GM23338 (cell line): ENCODE data around the gene HCST. TPM values are rescaled to one million over a fixed set of nuclear protein-coding genes. Genes with fewer than 3 reads are reported as not detected.

ENCODE experiments used
- ATAC-seq: fragments of 200-7000 bp; cut with Tn5 transposase; 3 replicates; pipeline ENCODE4 v1.9.1; 2020
- DNase-seq: peaks from one replicate; pipeline ENCODE4 v3.0.0-alpha.2; 2015; ENCODE audit warnings: low spot score
- H2AFZ ChIP-seq: fragments of 200-600 bp; sonication (generic); 2 replicates; pipeline ENCODE4 v1.8.0; 2016; ENCODE audit warnings: antibody characterized with exemption, mild to moderate bottlenecking, moderate library complexity
- H3F3A ChIP-seq: fragments of 200-600 bp; sonication (generic); replicated peaks from 2 replicates; pipeline ENCODE4 v1.8.0; 2017; ENCODE audit warnings: antibody characterized with exemption, mixed run types, low read depth
- H3K27ac ChIP-seq: fragments of 200-600 bp; sonication (generic); 2 replicates; pipeline ENCODE4 v1.6.1; 2016; ENCODE audit warnings: low read depth
- H3K27me3 ChIP-seq: fragments of 200-600 bp; sonication (generic); 2 replicates; pipeline ENCODE4 v1.8.0; 2016; ENCODE audit warnings: mild to moderate bottlenecking, mixed run types, moderate library complexity; ENCODE audit not compliant: insufficient read depth
- H3K36me3 ChIP-seq: fragments of 200-600 bp; sonication (generic); 2 replicates; pipeline ENCODE4 v1.8.0; 2016; ENCODE audit warnings: mild to moderate bottlenecking; ENCODE audit not compliant: insufficient read depth
- H3K4me1 ChIP-seq: fragments of 200-600 bp; sonication (generic); 2 replicates; pipeline ENCODE4 v1.8.0; 2016; ENCODE audit warnings: mild to moderate bottlenecking, moderate library complexity; ENCODE audit not compliant: insufficient read depth
- H3K4me2 ChIP-seq: fragments of 200-600 bp; sonication (generic); 2 replicates; pipeline ENCODE4 v1.7.1; 2017; ENCODE audit warnings: mixed run types
- H3K4me3 ChIP-seq: fragments of 200-600 bp; sonication (generic); 2 replicates; pipeline ENCODE4 v1.6.1; 2016; ENCODE audit warnings: mixed run types
- H3K79me2 ChIP-seq: fragments of 200-600 bp; sonication (generic); replicated peaks from 2 replicates; pipeline ENCODE4 v1.8.0; 2017; ENCODE audit warnings: mild to moderate bottlenecking; ENCODE audit not compliant: insufficient read depth
- H3K9me2 ChIP-seq: fragments of 200-600 bp; sonication (generic); 2 replicates; pipeline ENCODE4 v1.8.0; 2017; ENCODE audit not compliant: insufficient read depth
- H4K20me1 ChIP-seq: fragments of 200-600 bp; sonication (generic); replicated peaks from 2 replicates; pipeline ENCODE4 v1.8.0; 2017; ENCODE audit warnings: mild to moderate bottlenecking; ENCODE audit not compliant: insufficient read depth
- H3K27ac Mint-ChIP-seq: 2 replicates; pipeline ENCODE4 v1.8.0; 2020; ENCODE audit warnings: inconsistent platforms, mild to moderate bottlenecking, moderate library complexity, mixed read lengths
- H3K27me3 Mint-ChIP-seq: 3 replicates; pipeline ENCODE4 v1.8.0; 2022; ENCODE audit warnings: low read depth, mild to moderate bottlenecking, moderate library complexity, mixed read lengths, inconsistent platforms; ENCODE audit not compliant: insufficient read depth, poor library complexity
- H3K36me3 Mint-ChIP-seq: 3 replicates; pipeline ENCODE4 v1.8.0; 2021; ENCODE audit warnings: low read depth, mild to moderate bottlenecking, inconsistent platforms, moderate library complexity, mixed read lengths
- H3K4me1 Mint-ChIP-seq: 3 replicates; pipeline ENCODE4 v1.8.0; 2020; ENCODE audit warnings: mild to moderate bottlenecking, inconsistent platforms, mixed read lengths
- H3K4me3 Mint-ChIP-seq: 3 replicates; pipeline ENCODE4 v1.8.0; 2021; ENCODE audit warnings: moderate library complexity, mild to moderate bottlenecking, inconsistent platforms, mixed read lengths
- H3K9me3 Mint-ChIP-seq: 3 replicates; pipeline ENCODE4 v1.8.0; 2020; ENCODE audit warnings: moderate library complexity, mild to moderate bottlenecking, inconsistent platforms, mixed read lengths
- CREB1 ChIP-seq: fragments of 250-450 bp; sonication (Bioruptor Pico); IDR thresholded peaks from 2 replicates; pipeline ENCODE4 v1.5.0; 2020; ENCODE audit warnings: low read depth, mild to moderate bottlenecking, moderate library complexity
- ETS1 ChIP-seq: IDR thresholded peaks from 2 replicates; pipeline ENCODE4 v1.6.1; 2016; ENCODE audit warnings: antibody characterized with exemption
- EZH2 ChIP-seq: fragments of 200-600 bp; sonication (generic); IDR thresholded peaks from one replicate; pipeline ENCODE4 v1.8.0; 2017; ENCODE audit warnings: antibody characterized with exemption, mild to moderate bottlenecking, low read depth; ENCODE audit not compliant: unreplicated experiment
- EZH2phosphoT487 ChIP-seq: fragments of 200-600 bp; sonication (generic); IDR thresholded peaks from one replicate; pipeline ENCODE4 v1.8.1; 2018; ENCODE audit warnings: antibody characterized with exemption; ENCODE audit not compliant: unreplicated experiment
- JUNB ChIP-seq: IDR thresholded peaks from one replicate; pipeline ENCODE4 v1.6.1; 2016; ENCODE audit warnings: antibody characterized with exemption; ENCODE audit not compliant: unreplicated experiment
- NANOG ChIP-seq: IDR thresholded peaks from 2 replicates; pipeline ENCODE4 v1.6.1; 2016; ENCODE audit warnings: antibody characterized with exemption, borderline replicate concordance
- POLR2AphosphoS5 ChIP-seq: IDR thresholded peaks from 2 replicates; pipeline ENCODE4 v1.6.1; 2016; ENCODE audit warnings: antibody characterized with exemption, low read depth
- STAT1 ChIP-seq: IDR thresholded peaks from one replicate; pipeline ENCODE4 v1.6.1; 2016; ENCODE audit warnings: antibody characterized with exemption; ENCODE audit not compliant: unreplicated experiment
- ZNF114 ChIP-seq: fragments of 250-450 bp; sonication (Bioruptor Pico); IDR thresholded peaks from 2 replicates; pipeline ENCODE4 v1.5.0; 2020; ENCODE audit warnings: mild to moderate bottlenecking, moderate library complexity
- ZNF331 ChIP-seq: fragments of 250-450 bp; sonication (Bioruptor Pico); IDR thresholded peaks from 2 replicates; pipeline ENCODE4 v1.5.0; 2020; ENCODE audit warnings: low read depth, mild to moderate bottlenecking, moderate library complexity
- polyA plus RNA-seq: library from polyadenylated mRNA; unstranded; fragments of >200 nt; fragmentation: Nextera tagmentation; extraction: Ambion mirVana; gene quantifications from 2 replicates; pipeline ENCODE4 v1.2.1, GENCODE V29; 2016
- total RNA-seq: library from RNA; depleted of rRNA; stranded (reverse); fragments of >200 nt; shearing (Covaris generic); gene quantifications from 2 replicates; pipeline ENCODE4 v1.2.3, GENCODE V29; 2014
- TF ChIP-seq, protein P1 (sequence below), 2 experiments: fragments of 200-600 bp in 1 of 2; sonication (generic) in 1 of 2; conservative IDR thresholded peaks; 2 replicates each; pipeline versions ENCODE4 v1.5.1 to v1.6.1; 2016 to 2017; ENCODE audit warnings: antibody characterized with exemption in 2 of 2, low read depth in 2 of 2, mild to moderate bottlenecking in 2 of 2, moderate library complexity in 1 of 2
- TF ChIP-seq, protein P2 (sequence below): IDR thresholded peaks from one replicate; pipeline ENCODE4 v1.6.1; 2018; ENCODE audit warnings: antibody characterized with exemption; ENCODE audit not compliant: unreplicated experiment
- TF ChIP-seq, protein P3 (sequence below): fragments of 250-450 bp; sonication (Bioruptor Pico); IDR thresholded peaks from 2 replicates; pipeline ENCODE4 v1.5.0; 2020; ENCODE audit warnings: mild to moderate bottlenecking, moderate library complexity

HCST gene
- total and polyA plus RNA-seq, 2 experiments from 2014 or later: 2.1 TPM; not detected in 1

GRCh38 chr19:35885225-35885738, 17.0 kb upstream of the HCST start:
- no peaks in the 10 kb centered on the region for H3K4me1 Mint-ChIP-seq
- peaks cover 38% of the 10 kb centered on the region for H3K36me3 Mint-ChIP-seq
- no peaks in the 10 kb centered on the region for H3K9me3 Mint-ChIP-seq
- TF ChIP-seq CREB1 (CRISPR knock-in tag) (no peak), JUNB (no peak), POLR2AphosphoS5 (no peak), ZNF331 (no peak), EZH2phosphoT487 (no peak), NANOG (no peak), ZNF114 (CRISPR knock-in tag) (no peak), ETS1 (no peak), STAT1 (no peak), EZH2 (no peak)
- TF ChIP-seq, protein P1, sequence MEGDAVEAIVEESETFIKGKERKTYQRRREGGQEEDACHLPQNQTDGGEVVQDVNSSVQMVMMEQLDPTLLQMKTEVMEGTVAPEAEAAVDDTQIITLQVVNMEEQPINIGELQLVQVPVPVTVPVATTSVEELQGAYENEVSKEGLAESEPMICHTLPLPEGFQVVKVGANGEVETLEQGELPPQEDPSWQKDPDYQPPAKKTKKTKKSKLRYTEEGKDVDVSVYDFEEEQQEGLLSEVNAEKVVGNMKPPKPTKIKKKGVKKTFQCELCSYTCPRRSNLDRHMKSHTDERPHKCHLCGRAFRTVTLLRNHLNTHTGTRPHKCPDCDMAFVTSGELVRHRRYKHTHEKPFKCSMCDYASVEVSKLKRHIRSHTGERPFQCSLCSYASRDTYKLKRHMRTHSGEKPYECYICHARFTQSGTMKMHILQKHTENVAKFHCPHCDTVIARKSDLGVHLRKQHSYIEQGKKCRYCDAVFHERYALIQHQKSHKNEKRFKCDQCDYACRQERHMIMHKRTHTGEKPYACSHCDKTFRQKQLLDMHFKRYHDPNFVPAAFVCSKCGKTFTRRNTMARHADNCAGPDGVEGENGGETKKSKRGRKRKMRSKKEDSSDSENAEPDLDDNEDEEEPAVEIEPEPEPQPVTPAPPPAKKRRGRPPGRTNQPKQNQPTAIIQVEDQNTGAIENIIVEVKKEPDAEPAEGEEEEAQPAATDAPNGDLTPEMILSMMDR (conservative IDR thresholded peaks at IDR 0.05; ENCODE audit: low read depth in 2 of 2): no peak
- TF ChIP-seq, protein P2, sequence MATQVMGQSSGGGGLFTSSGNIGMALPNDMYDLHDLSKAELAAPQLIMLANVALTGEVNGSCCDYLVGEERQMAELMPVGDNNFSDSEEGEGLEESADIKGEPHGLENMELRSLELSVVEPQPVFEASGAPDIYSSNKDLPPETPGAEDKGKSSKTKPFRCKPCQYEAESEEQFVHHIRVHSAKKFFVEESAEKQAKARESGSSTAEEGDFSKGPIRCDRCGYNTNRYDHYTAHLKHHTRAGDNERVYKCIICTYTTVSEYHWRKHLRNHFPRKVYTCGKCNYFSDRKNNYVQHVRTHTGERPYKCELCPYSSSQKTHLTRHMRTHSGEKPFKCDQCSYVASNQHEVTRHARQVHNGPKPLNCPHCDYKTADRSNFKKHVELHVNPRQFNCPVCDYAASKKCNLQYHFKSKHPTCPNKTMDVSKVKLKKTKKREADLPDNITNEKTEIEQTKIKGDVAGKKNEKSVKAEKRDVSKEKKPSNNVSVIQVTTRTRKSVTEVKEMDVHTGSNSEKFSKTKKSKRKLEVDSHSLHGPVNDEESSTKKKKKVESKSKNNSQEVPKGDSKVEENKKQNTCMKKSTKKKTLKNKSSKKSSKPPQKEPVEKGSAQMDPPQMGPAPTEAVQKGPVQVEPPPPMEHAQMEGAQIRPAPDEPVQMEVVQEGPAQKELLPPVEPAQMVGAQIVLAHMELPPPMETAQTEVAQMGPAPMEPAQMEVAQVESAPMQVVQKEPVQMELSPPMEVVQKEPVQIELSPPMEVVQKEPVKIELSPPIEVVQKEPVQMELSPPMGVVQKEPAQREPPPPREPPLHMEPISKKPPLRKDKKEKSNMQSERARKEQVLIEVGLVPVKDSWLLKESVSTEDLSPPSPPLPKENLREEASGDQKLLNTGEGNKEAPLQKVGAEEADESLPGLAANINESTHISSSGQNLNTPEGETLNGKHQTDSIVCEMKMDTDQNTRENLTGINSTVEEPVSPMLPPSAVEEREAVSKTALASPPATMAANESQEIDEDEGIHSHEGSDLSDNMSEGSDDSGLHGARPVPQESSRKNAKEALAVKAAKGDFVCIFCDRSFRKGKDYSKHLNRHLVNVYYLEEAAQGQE: no peak
- TF ChIP-seq, protein P3, sequence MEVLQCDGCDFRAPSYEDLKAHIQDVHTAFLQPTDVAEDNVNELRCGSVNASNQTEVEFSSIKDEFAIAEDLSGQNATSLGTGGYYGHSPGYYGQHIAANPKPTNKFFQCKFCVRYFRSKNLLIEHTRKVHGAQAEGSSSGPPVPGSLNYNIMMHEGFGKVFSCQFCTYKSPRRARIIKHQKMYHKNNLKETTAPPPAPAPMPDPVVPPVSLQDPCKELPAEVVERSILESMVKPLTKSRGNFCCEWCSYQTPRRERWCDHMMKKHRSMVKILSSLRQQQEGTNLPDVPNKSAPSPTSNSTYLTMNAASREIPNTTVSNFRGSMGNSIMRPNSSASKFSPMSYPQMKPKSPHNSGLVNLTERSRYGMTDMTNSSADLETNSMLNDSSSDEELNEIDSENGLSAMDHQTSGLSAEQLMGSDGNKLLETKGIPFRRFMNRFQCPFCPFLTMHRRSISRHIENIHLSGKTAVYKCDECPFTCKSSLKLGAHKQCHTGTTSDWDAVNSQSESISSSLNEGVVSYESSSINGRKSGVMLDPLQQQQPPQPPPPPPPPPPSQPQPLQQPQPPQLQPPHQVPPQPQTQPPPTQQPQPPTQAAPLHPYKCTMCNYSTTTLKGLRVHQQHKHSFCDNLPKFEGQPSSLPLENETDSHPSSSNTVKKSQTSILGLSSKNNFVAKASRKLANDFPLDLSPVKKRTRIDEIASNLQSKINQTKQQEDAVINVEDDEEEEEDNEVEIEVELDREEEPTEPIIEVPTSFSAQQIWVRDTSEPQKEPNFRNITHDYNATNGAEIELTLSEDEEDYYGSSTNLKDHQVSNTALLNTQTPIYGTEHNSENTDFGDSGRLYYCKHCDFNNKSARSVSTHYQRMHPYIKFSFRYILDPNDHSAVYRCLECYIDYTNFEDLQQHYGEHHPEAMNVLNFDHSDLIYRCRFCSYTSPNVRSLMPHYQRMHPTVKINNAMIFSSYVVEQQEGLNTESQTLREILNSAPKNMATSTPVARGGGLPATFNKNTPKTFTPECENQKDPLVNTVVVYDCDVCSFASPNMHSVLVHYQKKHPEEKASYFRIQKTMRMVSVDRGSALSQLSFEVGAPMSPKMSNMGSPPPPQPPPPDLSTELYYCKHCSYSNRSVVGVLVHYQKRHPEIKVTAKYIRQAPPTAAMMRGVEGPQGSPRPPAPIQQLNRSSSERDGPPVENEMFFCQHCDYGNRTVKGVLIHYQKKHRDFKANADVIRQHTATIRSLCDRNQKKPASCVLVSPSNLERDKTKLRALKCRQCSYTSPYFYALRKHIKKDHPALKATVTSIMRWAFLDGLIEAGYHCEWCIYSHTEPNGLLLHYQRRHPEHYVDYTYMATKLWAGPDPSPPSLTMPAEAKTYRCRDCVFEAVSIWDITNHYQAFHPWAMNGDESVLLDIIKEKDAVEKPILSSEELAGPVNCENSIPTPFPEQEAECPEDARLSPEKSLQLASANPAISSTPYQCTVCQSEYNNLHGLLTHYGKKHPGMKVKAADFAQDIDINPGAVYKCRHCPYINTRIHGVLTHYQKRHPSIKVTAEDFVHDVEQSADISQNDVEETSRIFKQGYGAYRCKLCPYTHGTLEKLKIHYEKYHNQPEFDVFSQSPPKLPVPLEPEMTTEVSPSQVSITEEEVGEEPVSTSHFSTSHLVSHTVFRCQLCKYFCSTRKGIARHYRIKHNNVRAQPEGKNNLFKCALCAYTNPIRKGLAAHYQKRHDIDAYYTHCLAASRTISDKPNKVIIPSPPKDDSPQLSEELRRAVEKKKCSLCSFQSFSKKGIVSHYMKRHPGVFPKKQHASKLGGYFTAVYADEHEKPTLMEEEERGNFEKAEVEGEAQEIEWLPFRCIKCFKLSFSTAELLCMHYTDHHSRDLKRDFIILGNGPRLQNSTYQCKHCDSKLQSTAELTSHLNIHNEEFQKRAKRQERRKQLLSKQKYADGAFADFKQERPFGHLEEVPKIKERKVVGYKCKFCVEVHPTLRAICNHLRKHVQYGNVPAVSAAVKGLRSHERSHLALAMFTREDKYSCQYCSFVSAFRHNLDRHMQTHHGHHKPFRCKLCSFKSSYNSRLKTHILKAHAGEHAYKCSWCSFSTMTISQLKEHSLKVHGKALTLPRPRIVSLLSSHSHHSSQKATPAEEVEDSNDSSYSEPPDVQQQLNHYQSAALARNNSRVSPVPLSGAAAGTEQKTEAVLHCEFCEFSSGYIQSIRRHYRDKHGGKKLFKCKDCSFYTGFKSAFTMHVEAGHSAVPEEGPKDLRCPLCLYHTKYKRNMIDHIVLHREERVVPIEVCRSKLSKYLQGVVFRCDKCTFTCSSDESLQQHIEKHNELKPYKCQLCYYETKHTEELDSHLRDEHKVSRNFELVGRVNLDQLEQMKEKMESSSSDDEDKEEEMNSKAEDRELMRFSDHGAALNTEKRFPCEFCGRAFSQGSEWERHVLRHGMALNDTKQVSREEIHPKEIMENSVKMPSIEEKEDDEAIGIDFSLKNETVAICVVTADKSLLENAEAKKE (CRISPR knock-in tag): no peak
- Histone ChIP-seq H3K79me2 (no peaks in the 10 kb centered on the region), H3K36me3 (peaks cover 8% of the 10 kb centered on the region; the same call in 1 of the 2 replicates), H2AFZ (no peak overlapping the region), H3K27ac (no peak overlapping the region), H3K4me2 (no peak overlapping the region), H4K20me1 (no peaks in the 10 kb centered on the region; the same call in 1 of the 2 replicates), H3K27me3 (no peaks in the 10 kb centered on the region), H3K4me1 (no peaks in the 10 kb centered on the region), H3K4me3 (no peak overlapping the region), H3K9me2 (no peaks in the 10 kb centered on the region), H3F3A (no peaks in the 10 kb centered on the region)
- no peak overlapping the region for H3K4me3 Mint-ChIP-seq
- ATAC-seq: no peak
- no peak for DNase-seq
- peaks cover 13% of the 10 kb centered on the region for H3K27me3 Mint-ChIP-seq
- H3K27ac Mint-ChIP-seq: no peak overlapping the region
